ENCODE measurements around the gene LRIG1.

DNA sequence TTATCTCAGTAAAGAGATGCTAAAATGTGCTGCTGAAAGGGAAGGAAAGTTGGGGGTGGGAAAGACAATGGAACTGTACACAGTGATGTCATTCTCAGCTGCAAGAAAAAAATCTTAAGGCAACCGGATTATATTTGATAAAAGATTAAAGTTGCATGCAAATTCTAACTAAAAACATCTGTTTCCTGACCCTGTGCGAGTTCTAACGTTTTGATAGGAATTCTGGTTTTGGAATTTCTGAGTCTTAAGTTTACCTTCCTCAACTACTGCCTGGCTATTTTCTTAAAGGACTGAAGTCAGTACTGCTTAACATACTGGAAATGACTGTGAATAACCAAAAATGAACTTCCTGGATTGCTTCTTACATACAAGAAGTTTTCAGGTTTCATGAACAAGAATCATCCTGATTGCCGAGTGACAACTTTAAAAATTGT, 164.5 kb downstream of the LRIG1 start:
- TF ChIP-seq, protein P1, sequence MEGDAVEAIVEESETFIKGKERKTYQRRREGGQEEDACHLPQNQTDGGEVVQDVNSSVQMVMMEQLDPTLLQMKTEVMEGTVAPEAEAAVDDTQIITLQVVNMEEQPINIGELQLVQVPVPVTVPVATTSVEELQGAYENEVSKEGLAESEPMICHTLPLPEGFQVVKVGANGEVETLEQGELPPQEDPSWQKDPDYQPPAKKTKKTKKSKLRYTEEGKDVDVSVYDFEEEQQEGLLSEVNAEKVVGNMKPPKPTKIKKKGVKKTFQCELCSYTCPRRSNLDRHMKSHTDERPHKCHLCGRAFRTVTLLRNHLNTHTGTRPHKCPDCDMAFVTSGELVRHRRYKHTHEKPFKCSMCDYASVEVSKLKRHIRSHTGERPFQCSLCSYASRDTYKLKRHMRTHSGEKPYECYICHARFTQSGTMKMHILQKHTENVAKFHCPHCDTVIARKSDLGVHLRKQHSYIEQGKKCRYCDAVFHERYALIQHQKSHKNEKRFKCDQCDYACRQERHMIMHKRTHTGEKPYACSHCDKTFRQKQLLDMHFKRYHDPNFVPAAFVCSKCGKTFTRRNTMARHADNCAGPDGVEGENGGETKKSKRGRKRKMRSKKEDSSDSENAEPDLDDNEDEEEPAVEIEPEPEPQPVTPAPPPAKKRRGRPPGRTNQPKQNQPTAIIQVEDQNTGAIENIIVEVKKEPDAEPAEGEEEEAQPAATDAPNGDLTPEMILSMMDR (IDR thresholded peaks at IDR 0.05) = no peak
- no peak for TF ChIP-seq EZH2phosphoT487 (IDR thresholded peaks at IDR 0.05)

Data from neural progenitor cell (in vitro differentiated cells).